Measurements from ENCODE around the gene CAMTA1. TPM values are rescaled to one million over a fixed set of nuclear protein-coding genes. Genes with fewer than 3 reads are reported as not detected.

CAMTA1 gene
- total RNA-seq, 1 donor from 2014 or later: 268 TPM

DNA sequence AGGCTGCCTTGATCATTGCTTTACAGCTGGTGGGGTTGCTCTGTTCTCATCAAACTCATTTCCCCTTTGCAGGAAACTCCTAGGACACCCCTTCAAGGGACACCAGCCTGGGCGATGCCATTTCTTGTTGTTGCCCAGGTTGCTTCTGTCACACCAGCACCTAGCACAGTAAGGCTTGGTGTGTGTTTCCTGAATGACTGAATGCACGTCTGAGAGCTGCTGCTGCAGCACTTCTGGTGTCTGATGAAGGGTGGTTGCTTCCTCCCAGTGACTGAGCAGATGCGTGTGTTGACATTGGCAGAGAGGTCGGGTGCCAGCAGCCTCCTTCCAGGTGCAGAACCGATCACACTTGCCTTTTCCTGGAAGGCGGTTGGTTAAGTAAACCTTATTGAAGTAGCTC lies 477.4 kb downstream of the CAMTA1 start:
- Mint-ChIP-seq H3K36me3 (no peaks in the 10 kb centered on the region), H3K4me1 (peaks cover 18% of the 10 kb centered on the region), H3K9me3 (no peaks in the 10 kb centered on the region), H3K27me3 (ENCODE audit: insufficient read depth, low read depth) (peaks cover 3% of the 10 kb centered on the region), H3K4me3 (no peak overlapping the region), H3K27ac (no peak overlapping the region)
- Histone ChIP-seq H2AFZ (replicated peaks) (no peak overlapping the region), H3K9me3 (ENCODE audit: low read depth) (no peaks in the 10 kb centered on the region), H3K27me3 (no peaks in the 10 kb centered on the region), H3K79me2 (ENCODE audit: low read depth) (no peaks in the 10 kb centered on the region), H3K4me1 (peaks cover 9% of the 10 kb centered on the region), H3K4me3 (no peak overlapping the region), H3K27ac (no peak overlapping the region), H3K9ac (no peak overlapping the region), H3F3A (ENCODE audit: low read depth) (no peaks in the 10 kb centered on the region), H4K20me1 (ENCODE audit: low read depth) (no peaks in the 10 kb centered on the region), H3K36me3 (no peaks in the 10 kb centered on the region), H3K4me2 (no peak overlapping the region)
- DNase-seq (ENCODE audit: low spot score): no peak
- TF ChIP-seq, protein P1, sequence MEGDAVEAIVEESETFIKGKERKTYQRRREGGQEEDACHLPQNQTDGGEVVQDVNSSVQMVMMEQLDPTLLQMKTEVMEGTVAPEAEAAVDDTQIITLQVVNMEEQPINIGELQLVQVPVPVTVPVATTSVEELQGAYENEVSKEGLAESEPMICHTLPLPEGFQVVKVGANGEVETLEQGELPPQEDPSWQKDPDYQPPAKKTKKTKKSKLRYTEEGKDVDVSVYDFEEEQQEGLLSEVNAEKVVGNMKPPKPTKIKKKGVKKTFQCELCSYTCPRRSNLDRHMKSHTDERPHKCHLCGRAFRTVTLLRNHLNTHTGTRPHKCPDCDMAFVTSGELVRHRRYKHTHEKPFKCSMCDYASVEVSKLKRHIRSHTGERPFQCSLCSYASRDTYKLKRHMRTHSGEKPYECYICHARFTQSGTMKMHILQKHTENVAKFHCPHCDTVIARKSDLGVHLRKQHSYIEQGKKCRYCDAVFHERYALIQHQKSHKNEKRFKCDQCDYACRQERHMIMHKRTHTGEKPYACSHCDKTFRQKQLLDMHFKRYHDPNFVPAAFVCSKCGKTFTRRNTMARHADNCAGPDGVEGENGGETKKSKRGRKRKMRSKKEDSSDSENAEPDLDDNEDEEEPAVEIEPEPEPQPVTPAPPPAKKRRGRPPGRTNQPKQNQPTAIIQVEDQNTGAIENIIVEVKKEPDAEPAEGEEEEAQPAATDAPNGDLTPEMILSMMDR (IDR thresholded peaks at IDR 0.05): no peak
- TF ChIP-seq EZH2 (IDR thresholded peaks at IDR 0.05): no peak
- TF ChIP-seq EZH2phosphoT487 (IDR thresholded peaks at IDR 0.05): no peak

GRCh38 chr1:7263021-7263960 lies 478.0 kb downstream of the CAMTA1 start:
- no peaks in the 10 kb centered on the region for H3K9me3 ChIP-seq (ENCODE audit: low read depth)
- no peak overlapping the region for H3K4me2 ChIP-seq
- TF ChIP-seq EZH2phosphoT487 (IDR thresholded peaks at IDR 0.05): no peak
- H3K4me1 ChIP-seq: peaks cover 7% of the 10 kb centered on the region
- H3K27ac Mint-ChIP-seq: no peak overlapping the region
- H3K9ac ChIP-seq: no peak overlapping the region
- no peaks in the 10 kb centered on the region for H3F3A ChIP-seq (ENCODE audit: low read depth)
- H3K4me3 ChIP-seq: no peak overlapping the region
- no peak overlapping the region for H2AFZ ChIP-seq (replicated peaks)
- no peak overlapping the region for H3K27ac ChIP-seq
- no peak overlapping the region for H3K4me3 Mint-ChIP-seq
- H3K27me3 Mint-ChIP-seq (ENCODE audit: insufficient read depth, low read depth): peaks cover 3% of the 10 kb centered on the region
- no peaks in the 10 kb centered on the region for H4K20me1 ChIP-seq (ENCODE audit: low read depth)
- H3K36me3 ChIP-seq: no peaks in the 10 kb centered on the region
- H3K79me2 ChIP-seq (ENCODE audit: low read depth): no peaks in the 10 kb centered on the region
- DNase-seq (ENCODE audit: low spot score): no peak
- H3K9me3 Mint-ChIP-seq: no peaks in the 10 kb centered on the region
- H3K27me3 ChIP-seq: no peaks in the 10 kb centered on the region
- H3K4me1 Mint-ChIP-seq: peaks cover 18% of the 10 kb centered on the region
- no peaks in the 10 kb centered on the region for H3K36me3 Mint-ChIP-seq

- Mint-ChIP-seq H3K27ac (no peak overlapping the region), H3K4me1 (peaks cover 17% of the 10 kb centered on the region), H3K9me3 (peaks cover 6% of the 10 kb centered on the region), H3K36me3 (no peaks in the 10 kb centered on the region), H3K27me3 (ENCODE audit: insufficient read depth, low read depth) (peaks cover 3% of the 10 kb centered on the region), H3K4me3 (no peak overlapping the region)
- Histone ChIP-seq H4K20me1 (ENCODE audit: low read depth) (no peaks in the 10 kb centered on the region), H3K27me3 (no peaks in the 10 kb centered on the region), H3K36me3 (no peaks in the 10 kb centered on the region), H3K9me3 (ENCODE audit: low read depth) (no peaks in the 10 kb centered on the region), H3K27ac (no peak overlapping the region), H3K4me3 (no peak overlapping the region), H3K4me2 (no peak overlapping the region), H3F3A (ENCODE audit: low read depth) (no peaks in the 10 kb centered on the region), H2AFZ (replicated peaks) (no peak overlapping the region), H3K79me2 (ENCODE audit: low read depth) (no peaks in the 10 kb centered on the region), H3K4me1 (peaks cover 7% of the 10 kb centered on the region), H3K9ac (no peak overlapping the region)
- no peak for DNase-seq (ENCODE audit: low spot score)
- TF ChIP-seq, protein P1 (IDR thresholded peaks at IDR 0.05): no peak
- no peak for TF ChIP-seq EZH2 (IDR thresholded peaks at IDR 0.05)
Measured at GRCh38 chr1:7264101-7264500, 478.8 kb downstream of the CAMTA1 start.

DNA sequence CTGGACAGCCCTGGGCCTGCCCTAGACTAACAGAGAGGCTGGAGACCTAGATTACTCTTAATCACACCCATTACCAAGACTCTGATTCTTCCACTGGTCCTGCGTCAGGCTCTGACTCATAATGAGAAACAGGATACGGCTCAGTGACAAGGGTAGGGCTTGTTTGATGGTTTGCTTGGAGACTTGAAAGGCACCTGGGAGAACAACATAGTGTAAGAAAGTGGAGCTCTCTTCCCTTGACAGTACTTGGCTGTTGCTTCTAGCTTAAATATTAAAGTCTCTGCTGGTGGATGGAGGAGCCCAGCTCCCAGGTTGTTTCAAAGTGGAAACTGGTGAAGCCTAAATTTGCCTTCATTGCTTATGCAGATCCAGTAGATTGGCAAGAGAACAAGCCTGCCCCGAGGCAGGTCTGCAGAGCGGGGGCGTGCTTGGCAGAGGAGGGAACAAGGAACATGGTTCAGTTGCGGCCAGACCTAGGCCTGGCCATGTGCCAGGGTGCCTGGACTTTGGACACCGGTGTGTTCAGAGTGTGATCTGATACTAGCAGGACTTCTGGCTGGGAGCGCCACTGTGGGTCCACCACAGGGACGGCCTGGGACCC lies 480.6 kb downstream of the CAMTA1 start:
- Histone ChIP-seq H3K9ac (no peak overlapping the region), H3K36me3 (no peaks in the 10 kb centered on the region), H3K27me3 (no peaks in the 10 kb centered on the region), H3K4me1 (peaks cover 7% of the 10 kb centered on the region), H3K4me3 (no peak overlapping the region), H3K4me2 (no peak overlapping the region), H3F3A (ENCODE audit: low read depth) (no peaks in the 10 kb centered on the region), H3K9me3 (ENCODE audit: low read depth) (no peaks in the 10 kb centered on the region), H3K27ac (no peak overlapping the region), H3K79me2 (ENCODE audit: low read depth) (no peaks in the 10 kb centered on the region), H4K20me1 (ENCODE audit: low read depth) (no peaks in the 10 kb centered on the region), H2AFZ (replicated peaks) (no peak overlapping the region)
- peaks cover 17% of the 10 kb centered on the region for H3K4me1 Mint-ChIP-seq
- DNase-seq (ENCODE audit: low spot score): no peak
- no peak overlapping the region for H3K27ac Mint-ChIP-seq
- no peak overlapping the region for H3K4me3 Mint-ChIP-seq
- peaks cover 11% of the 10 kb centered on the region for H3K9me3 Mint-ChIP-seq
- H3K27me3 Mint-ChIP-seq (ENCODE audit: insufficient read depth, low read depth): peaks cover 3% of the 10 kb centered on the region
- TF ChIP-seq EZH2 (IDR thresholded peaks at IDR 0.05) (no peak), EZH2phosphoT487 (IDR thresholded peaks at IDR 0.05) (no peak)
- TF ChIP-seq, protein P1 (IDR thresholded peaks at IDR 0.05): no peak
- H3K36me3 Mint-ChIP-seq: no peaks in the 10 kb centered on the region

Measured in neural progenitor cell (in vitro differentiated cells).